ENCODE results near the gene PAM. TPM values are rescaled to one million over a fixed set of nuclear protein-coding genes. Genes with fewer than 3 reads are reported as not detected.

PAM gene
- total RNA-seq, 2 experiments from 2014 or later, result not detected

DNA sequence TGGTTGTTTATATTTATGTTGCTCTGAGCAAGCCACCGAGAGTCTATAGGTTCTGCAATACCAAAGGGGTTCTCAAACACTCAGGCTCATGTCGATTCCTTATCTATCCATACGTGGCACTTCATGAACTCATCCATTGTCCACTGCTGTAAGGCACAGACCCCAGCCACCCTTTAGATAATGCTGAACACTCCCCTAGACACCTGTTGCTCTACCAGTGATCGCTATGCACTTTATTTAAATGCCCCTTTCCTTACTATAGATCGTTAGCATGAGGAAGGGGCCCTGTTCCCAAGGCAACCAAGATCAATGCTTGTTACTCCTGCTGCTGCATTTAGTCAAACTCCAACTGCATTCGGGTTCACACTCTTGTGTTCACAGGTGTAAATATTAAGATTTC is 171.9 kb downstream of the PAM start:
- Histone ChIP-seq H3K4me2 (ENCODE audit: low read length) (no peak overlapping the region), H3K9me3 (ENCODE audit: low read length) (no peaks in the 10 kb centered on the region), H3K4me1 (ENCODE audit: insufficient read depth, low read length, poor library complexity, severe bottlenecking) (no peaks in the 10 kb centered on the region), H4K20me1 (ENCODE audit: insufficient read depth, low read length) (no peaks in the 10 kb centered on the region), H3K79me2 (ENCODE audit: insufficient read depth, low read depth, low read length) (no peaks in the 10 kb centered on the region), H2AFZ (ENCODE audit: low read length) (no peak overlapping the region), H3K36me3 (ENCODE audit: insufficient read depth, low read length) (no peaks in the 10 kb centered on the region), H3K4me3 (ENCODE audit: low read depth, low read length, poor library complexity, severe bottlenecking) (no peak overlapping the region), H3K27ac (ENCODE audit: low read depth, low read length, poor library complexity, severe bottlenecking) (no peak overlapping the region), H3K9me2 (ENCODE audit: insufficient read depth, low read length) (no peaks in the 10 kb centered on the region)
- TF ChIP-seq EZH2phosphoT487 (IDR thresholded peaks at IDR 0.05; ENCODE audit: borderline replicate concordance, low read depth, low read length) (no peak), CTCF (conservative IDR thresholded peaks at IDR 0.05; ENCODE audit: low read length) (no peak)
- ChIA-PET POLR2A (interaction anchor here (0.6 kb wide), 1 partner anchor 1907 kb away, joined by 3 read pairs; no protein-coding TSS in a partner anchor), CTCF (ENCODE audit: unreplicated experiment) (no interaction called here)
- no TSS peak for BruUV-seq (replicated peaks)
- intact Hi-C loops (cut with micrococcal nuclease; ENCODE audit: unreplicated experiment), result no loop called here
- DNase-seq (ENCODE audit: low spot score), result no peak

GRCh38 chr5:102930244-102930643 is 175.1 kb downstream of the PAM start:
- Histone ChIP-seq H3K36me3 (ENCODE audit: insufficient read depth, low read length) (no peaks in the 10 kb centered on the region), H4K20me1 (ENCODE audit: insufficient read depth, low read length) (no peaks in the 10 kb centered on the region), H3K4me2 (ENCODE audit: low read length) (no peak overlapping the region), H3K4me1 (ENCODE audit: insufficient read depth, low read length, poor library complexity, severe bottlenecking) (no peaks in the 10 kb centered on the region), H3K79me2 (ENCODE audit: insufficient read depth, low read depth, low read length) (no peaks in the 10 kb centered on the region), H3K9me2 (ENCODE audit: insufficient read depth, low read length) (no peaks in the 10 kb centered on the region), H3K9me3 (ENCODE audit: low read length) (no peaks in the 10 kb centered on the region), H3K4me3 (ENCODE audit: low read depth, low read length, poor library complexity, severe bottlenecking) (no peak overlapping the region), H2AFZ (ENCODE audit: low read length) (no peak overlapping the region), H3K27ac (ENCODE audit: low read depth, low read length, poor library complexity, severe bottlenecking) (no peak overlapping the region)
- no peak for DNase-seq (ENCODE audit: low spot score)
- intact Hi-C loops (cut with micrococcal nuclease; ENCODE audit: unreplicated experiment), result no loop called here
- ChIA-PET CTCF (ENCODE audit: unreplicated experiment) (no interaction called here), POLR2A (interaction anchor here (0.6 kb wide), 1 partner anchor 98 kb away, joined by 3 read pairs; no protein-coding TSS in a partner anchor)
- TF ChIP-seq EZH2phosphoT487 (IDR thresholded peaks at IDR 0.05; ENCODE audit: borderline replicate concordance, low read depth, low read length) (no peak), CTCF (conservative IDR thresholded peaks at IDR 0.05; ENCODE audit: low read length) (no peak)
- BruUV-seq (replicated peaks), result no TSS peak

GRCh38 chr5:102931085-102931725 is 176.1 kb downstream of the PAM start:
- Histone ChIP-seq H3K4me2 (ENCODE audit: low read length) (no peak overlapping the region), H3K4me3 (ENCODE audit: low read depth, low read length, poor library complexity, severe bottlenecking) (no peak overlapping the region), H3K4me1 (ENCODE audit: insufficient read depth, low read length, poor library complexity, severe bottlenecking) (no peaks in the 10 kb centered on the region), H3K9me2 (ENCODE audit: insufficient read depth, low read length) (no peaks in the 10 kb centered on the region), H2AFZ (ENCODE audit: low read length) (no peak overlapping the region), H3K36me3 (ENCODE audit: insufficient read depth, low read length) (no peaks in the 10 kb centered on the region), H4K20me1 (ENCODE audit: insufficient read depth, low read length) (no peaks in the 10 kb centered on the region), H3K79me2 (ENCODE audit: insufficient read depth, low read depth, low read length) (no peaks in the 10 kb centered on the region), H3K27ac (ENCODE audit: low read depth, low read length, poor library complexity, severe bottlenecking) (no peak overlapping the region), H3K9me3 (ENCODE audit: low read length) (no peaks in the 10 kb centered on the region)
- ChIA-PET CTCF (ENCODE audit: unreplicated experiment) (no interaction called here), POLR2A (interaction anchor here (0.6 to 1.3 kb wide), 3 partner anchors 9 to 473 kb away, joined by 3 read pairs; no protein-coding TSS in a partner anchor)
- intact Hi-C loops (cut with micrococcal nuclease; ENCODE audit: unreplicated experiment), result no loop called here
- TF ChIP-seq CTCF (conservative IDR thresholded peaks at IDR 0.05; ENCODE audit: low read length) (no peak), EZH2phosphoT487 (IDR thresholded peaks at IDR 0.05; ENCODE audit: borderline replicate concordance, low read depth, low read length) (no peak)
- DNase-seq (ENCODE audit: low spot score), result no peak
- BruUV-seq (replicated peaks), result no TSS peak

Data from OCI-LY7 (cell line).